Measurements from ENCODE around the gene METTL5. TPM values are rescaled to one million over a fixed set of nuclear protein-coding genes. Genes with fewer than 3 reads are reported as not detected.
"Not testable (repeated sequence)": the region's sequence is repeated elsewhere in the genome, so short reads cannot be mapped to it uniquely, and the experiment has no call there.

The METTL5 gene
- total RNA-seq, 1 experiment from 2014 or later: 94.7 TPM

GRCh38 chr2:169871994-169872393 lies 47.3 kb upstream of the METTL5 start:
- no peak overlapping the region for H3K4me3 Mint-ChIP-seq
- no CpG with 5 or more reads among the region's 1 CpG for WGBS (ENCODE audit: extremely low coverage, insufficient read length, low lambda C conversion rate)
- H3K27me3 Mint-ChIP-seq (ENCODE audit: low read depth): no peaks in the 10 kb centered on the region

GRCh38 chr2:169871369-169871768 lies 46.7 kb upstream of the METTL5 start:
- not testable (repeated sequence) for H3K27me3 ChIP-seq (ENCODE audit: insufficient read depth, low read length); H3K9ac ChIP-seq (ENCODE audit: extremely low read depth, insufficient read length, low read length); H3K9me3 ChIP-seq (ENCODE audit: control insufficient read depth, low read depth, low read length); H3T11ph ChIP-seq (ENCODE audit: low read length); H3K9me3 Mint-ChIP-seq; H4K8ac ChIP-seq (replicated peaks; ENCODE audit: insufficient read length, low read depth, low read length); H2BK15ac ChIP-seq (ENCODE audit: low read depth, low read length); DNase-seq; H3K4me1 ChIP-seq (ENCODE audit: insufficient read depth, low read length); H3K18ac ChIP-seq (ENCODE audit: insufficient read length, low read depth, low read length); H3K4me3 Mint-ChIP-seq; H4K5ac ChIP-seq (ENCODE audit: insufficient read length, low read depth, low read length); H3K23ac ChIP-seq (ENCODE audit: insufficient read length, low read depth, low read length); H3K79me2 ChIP-seq (ENCODE audit: insufficient read depth, low read length); H3K4ac ChIP-seq (ENCODE audit: low read depth, low read length); H3K4me2 ChIP-seq (ENCODE audit: insufficient read depth, insufficient read length, low read length); H4K91ac ChIP-seq (ENCODE audit: insufficient read length, low read depth, low read length); H3K27ac ChIP-seq (ENCODE audit: insufficient read length, low read depth, low read length); H3K23me2 ChIP-seq (ENCODE audit: insufficient read length, low read depth, low read length, poor library complexity, severe bottlenecking); H3K27ac Mint-ChIP-seq; H3K79me1 ChIP-seq (ENCODE audit: insufficient read depth, low read depth, low read length, poor library complexity, severe bottlenecking); H2BK5ac ChIP-seq (ENCODE audit: insufficient read length, low read length); H4K20me1 ChIP-seq (ENCODE audit: control insufficient read depth, insufficient read depth, insufficient read length); H2AFZ ChIP-seq (ENCODE audit: low read length); H2AK5ac ChIP-seq (ENCODE audit: insufficient read length, low read length); H3K14ac ChIP-seq (ENCODE audit: insufficient read depth, low read length); H3K56ac ChIP-seq (ENCODE audit: insufficient read length, low read depth, low read length); H2BK12ac ChIP-seq (ENCODE audit: insufficient read length, low read depth, low read length); H3K27me3 Mint-ChIP-seq (ENCODE audit: low read depth); H2BK120ac ChIP-seq (ENCODE audit: low read depth, low read length, poor library complexity, severe bottlenecking); H2BK20ac ChIP-seq (ENCODE audit: low read depth, low read length, poor library complexity, severe bottlenecking); H3K36me3 Mint-ChIP-seq (ENCODE audit: insufficient read depth in 1 of 3, low read depth in 3 of 3)
- WGBS (ENCODE audit: extremely low coverage, insufficient read length, low lambda C conversion rate): no CpG with 5 or more reads among the region's 9 CpGs
- peaks cover 11 to 16% of the 10 kb centered on the region in 2 experiments for H3K4me1 Mint-ChIP-seq

More at GRCh38 chr2:169871994-169872393, 47.3 kb upstream of the METTL5 start:
- H2AK5ac ChIP-seq (ENCODE audit: insufficient read length, low read length): no peak overlapping the region
- H3K79me2 ChIP-seq (ENCODE audit: insufficient read depth, low read length): no peaks in the 10 kb centered on the region
- H3K4me2 ChIP-seq (ENCODE audit: insufficient read depth, insufficient read length, low read length): no peak overlapping the region
- H3K27me3 ChIP-seq (ENCODE audit: insufficient read depth, low read length): no peaks in the 10 kb centered on the region
- H3K14ac ChIP-seq (ENCODE audit: insufficient read depth, low read length): no peak overlapping the region
- no peak overlapping the region for H3K9ac ChIP-seq (ENCODE audit: extremely low read depth, insufficient read length, low read length)
- H4K5ac ChIP-seq (ENCODE audit: insufficient read length, low read depth, low read length): no peak overlapping the region
- no peak overlapping the region for H3K27ac ChIP-seq (ENCODE audit: insufficient read length, low read depth, low read length)
- H3K9me3 ChIP-seq (ENCODE audit: control insufficient read depth, low read depth, low read length): no peaks in the 10 kb centered on the region
- no peaks in the 10 kb centered on the region for H3K23me2 ChIP-seq (ENCODE audit: insufficient read length, low read depth, low read length, poor library complexity, severe bottlenecking)
- no peak overlapping the region for H2BK15ac ChIP-seq (ENCODE audit: low read depth, low read length)
- H3K4ac ChIP-seq (ENCODE audit: low read depth, low read length): no peak overlapping the region
- Mint-ChIP-seq H3K9me3 (no peaks in the 10 kb centered on the region), H3K36me3 (ENCODE audit: insufficient read depth in 1 of 3, low read depth in 3 of 3) (peaks cover 2 to 16% (median 9%) of the 10 kb centered on the region in 3 experiments; a peak in 4 of 7 replicates), H3K27ac (no peak overlapping the region), H3K4me1 (peaks cover 11 to 14% of the 10 kb centered on the region in 2 experiments)
- no peak overlapping the region for H3T11ph ChIP-seq (ENCODE audit: low read length)
- no peaks in the 10 kb centered on the region for H4K20me1 ChIP-seq (ENCODE audit: control insufficient read depth, insufficient read depth, insufficient read length)
- no peaks in the 10 kb centered on the region for H3K79me1 ChIP-seq (ENCODE audit: insufficient read depth, low read depth, low read length, poor library complexity, severe bottlenecking)
- no peak overlapping the region for H3K18ac ChIP-seq (ENCODE audit: insufficient read length, low read depth, low read length)
- no peaks in the 10 kb centered on the region for H3K4me1 ChIP-seq (ENCODE audit: insufficient read depth, low read length)
- no peak for DNase-seq
- no peak overlapping the region for H3K23ac ChIP-seq (ENCODE audit: insufficient read length, low read depth, low read length)
- no peak overlapping the region for H2AFZ ChIP-seq (ENCODE audit: low read length)
- H4K91ac ChIP-seq (ENCODE audit: insufficient read length, low read depth, low read length): no peak overlapping the region
- H2BK20ac ChIP-seq (ENCODE audit: low read depth, low read length, poor library complexity, severe bottlenecking): no peak overlapping the region
- H4K8ac ChIP-seq (replicated peaks; ENCODE audit: insufficient read length, low read depth, low read length): no peak overlapping the region
- no peak for TF ChIP-seq CTCF (conservative IDR thresholded peaks at IDR 0.05)
- no peak overlapping the region for H2BK5ac ChIP-seq (ENCODE audit: insufficient read length, low read length)
- H2BK120ac ChIP-seq (ENCODE audit: low read depth, low read length, poor library complexity, severe bottlenecking): no peak overlapping the region
- no peak overlapping the region for H3K56ac ChIP-seq (ENCODE audit: insufficient read length, low read depth, low read length)
- no peak overlapping the region for H2BK12ac ChIP-seq (ENCODE audit: insufficient read length, low read depth, low read length)

Data from H9 (cell line).